NCI-H146 treated with DMSO at 0.1 percent for 48 hours (cell line): ENCODE data around the gene SMDT1.
"Not testable (repeated sequence)": the region's sequence is repeated elsewhere in the genome, so short reads cannot be mapped to it uniquely, and the experiment has no call there.

Experiments
- DNase-seq: peaks from one replicate; lab custom pipeline; 2025; ENCODE audit not compliant: unreplicated experiment; lab: John Stamatoyannopoulos, UW

SMDT1 gene

DNA sequence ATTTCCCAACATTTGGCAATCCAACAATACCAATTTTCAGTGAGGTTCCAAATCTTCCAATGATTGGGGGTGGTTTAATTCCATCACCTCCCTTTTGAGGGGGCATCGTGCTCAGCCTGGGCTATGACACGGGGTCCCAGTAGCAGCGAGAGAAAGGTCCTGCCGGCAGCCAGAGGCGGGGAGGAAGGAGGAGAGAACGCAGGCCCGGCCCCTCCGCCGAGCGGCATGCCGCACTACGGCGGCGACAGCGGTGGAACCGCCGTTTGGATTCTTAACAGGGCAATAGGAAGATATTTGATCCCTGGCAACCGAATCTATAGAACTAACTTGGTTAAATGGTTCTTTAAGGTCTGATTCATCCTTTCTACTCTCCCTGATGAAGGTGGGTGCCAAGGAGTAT, 29.3 kb downstream of the SMDT1 start:
- DNase-seq: no peak

GRCh38 chr22:42111798-42112197, 32.3 kb downstream of the SMDT1 start:
- DNase-seq: no peak

DNA sequence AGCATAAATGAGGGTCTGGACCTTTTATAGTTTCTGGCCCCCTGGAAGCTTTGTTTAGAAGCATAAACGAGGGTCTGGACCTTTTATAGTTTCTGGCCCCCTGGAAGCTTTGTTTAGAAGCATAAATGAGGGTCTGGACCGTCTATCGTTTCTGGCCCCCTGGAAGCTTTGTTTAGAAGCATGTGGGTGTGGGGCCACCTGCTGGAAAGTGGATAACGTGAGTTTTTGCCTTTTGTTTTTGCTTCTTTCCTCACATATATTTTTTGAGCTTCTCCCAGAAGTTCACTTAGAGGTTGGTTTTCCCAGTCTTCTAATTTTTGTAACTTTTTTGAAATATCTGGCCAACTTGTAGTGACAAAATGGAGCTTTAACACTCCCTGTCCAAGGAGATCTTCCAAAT, 33.3 kb downstream of the SMDT1 start:
- DNase-seq: not testable (repeated sequence)

GRCh38 chr22:42114721-42115120, 35.2 kb downstream of the SMDT1 start:
- DNase-seq: no peak

DNA sequence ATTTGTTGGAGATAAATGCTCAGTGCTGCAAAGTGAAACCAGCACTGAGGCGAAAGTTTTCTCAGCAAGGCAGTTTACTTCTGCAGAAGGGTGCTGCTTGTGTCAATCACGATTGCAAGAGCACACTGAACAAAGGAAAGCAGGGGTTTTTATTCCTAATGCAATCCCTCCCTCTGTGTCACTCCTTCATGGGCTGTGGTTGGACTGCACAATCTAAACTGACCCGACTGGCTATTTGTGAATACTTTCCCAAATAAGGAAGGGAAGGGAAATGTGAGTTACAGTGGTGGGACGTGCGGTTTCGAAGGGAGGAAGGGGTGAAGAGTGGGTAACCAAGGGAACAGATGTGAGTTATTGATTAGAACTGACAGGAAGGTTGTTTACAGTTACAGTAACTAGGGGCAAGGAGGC, 35.9 kb downstream of the SMDT1 start:
- DNase-seq: not testable (repeated sequence)

- DNase-seq: no peak
Observed at GRCh38 chr22:42116848-42117424, 37.4 kb downstream of the SMDT1 start.

GRCh38 chr22:42120231-42121021, 40.9 kb downstream of the SMDT1 start:
- DNase-seq: not testable (repeated sequence)

- DNase-seq: not testable (repeated sequence)
Observed at GRCh38 chr22:42123529-42123928, 44.0 kb downstream of the SMDT1 start.

DNA sequence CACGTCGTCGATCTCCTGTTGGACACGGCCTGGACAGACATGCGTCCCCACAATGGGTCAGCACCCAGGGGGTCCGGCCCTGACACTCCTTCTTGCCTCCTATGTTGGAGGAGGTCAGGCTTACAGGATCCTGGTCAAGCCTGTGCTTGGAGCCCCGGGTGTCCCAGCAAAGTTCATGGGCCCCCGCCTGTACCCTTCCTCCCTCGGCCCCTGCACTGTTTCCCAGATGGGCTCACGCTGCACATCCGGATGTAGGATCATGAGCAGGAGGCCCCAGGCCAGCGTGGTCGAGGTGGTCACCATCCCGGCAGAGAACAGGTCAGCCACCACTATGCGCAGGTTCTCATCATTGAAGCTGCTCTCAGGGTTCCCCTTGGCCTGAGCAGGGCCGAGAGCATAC, 48.1 kb downstream of the SMDT1 start:
- no peak for DNase-seq

DNA sequence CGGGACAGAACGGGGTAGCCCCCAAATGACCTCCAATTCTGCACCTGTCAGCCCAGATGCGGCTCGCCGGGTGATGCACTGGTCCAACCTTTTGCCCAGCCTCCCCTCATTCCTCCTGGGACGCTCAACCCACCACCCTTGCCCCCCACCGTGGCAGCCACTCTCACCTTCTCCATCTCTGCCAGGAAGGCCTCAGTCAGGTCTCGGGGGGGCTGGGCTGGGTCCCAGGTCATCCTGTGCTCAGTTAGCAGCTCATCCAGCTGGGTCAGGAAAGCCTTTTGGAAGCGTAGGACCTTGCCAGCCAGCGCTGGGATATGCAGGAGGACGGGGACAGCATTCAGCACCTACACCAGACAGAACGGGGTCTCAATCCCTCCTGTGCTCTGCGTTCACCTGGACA, 48.5 kb downstream of the SMDT1 start:
- DNase-seq: not testable (repeated sequence)

DNA sequence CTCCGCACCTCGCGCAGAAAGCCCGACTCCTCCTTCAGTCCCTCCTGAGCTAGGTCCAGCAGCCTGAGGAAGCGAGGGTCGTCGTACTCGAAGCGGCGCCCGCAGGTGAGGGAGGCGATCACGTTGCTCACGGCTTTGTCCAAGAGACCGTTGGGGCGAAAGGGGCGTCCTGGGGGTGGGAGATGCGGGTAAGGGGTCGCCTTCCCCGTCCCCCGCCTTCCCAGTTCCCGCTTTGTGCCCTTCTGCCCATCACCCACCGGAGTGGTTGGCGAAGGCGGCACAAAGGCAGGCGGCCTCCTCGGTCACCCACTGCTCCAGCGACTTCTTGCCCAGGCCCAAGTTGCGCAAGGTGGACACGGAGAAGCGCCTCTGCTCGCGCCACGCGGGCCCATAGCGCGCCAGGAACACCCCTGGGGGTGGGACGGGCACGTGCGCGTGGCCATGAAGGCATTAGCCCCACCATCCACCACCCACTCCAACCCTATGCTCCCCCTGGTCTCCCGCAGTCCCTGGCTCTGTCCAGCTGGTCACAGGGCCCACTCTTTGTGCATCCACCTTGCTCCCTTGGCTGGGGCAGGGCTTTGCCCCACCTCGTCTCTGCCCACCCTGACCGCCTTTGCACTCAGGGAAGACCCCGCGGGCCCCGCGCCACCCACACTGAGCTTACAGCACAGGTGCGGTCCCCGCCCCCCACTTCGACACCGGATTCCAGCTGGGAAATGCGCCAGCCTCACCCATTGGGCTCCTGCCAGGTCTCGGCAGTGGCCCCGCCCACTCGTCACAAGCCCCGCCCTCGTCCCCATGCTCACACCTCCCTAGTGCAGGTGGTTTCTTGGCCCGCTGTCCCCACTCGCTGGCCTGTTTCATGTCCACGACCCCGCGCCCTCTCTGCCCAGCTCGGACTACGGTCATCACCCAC, 49.5 kb downstream of the SMDT1 start:
- DNase-seq: peak; percentile 5

GRCh38 chr22:42130182-42130581, 50.7 kb downstream of the SMDT1 start:
- not testable (repeated sequence) for DNase-seq

DNA sequence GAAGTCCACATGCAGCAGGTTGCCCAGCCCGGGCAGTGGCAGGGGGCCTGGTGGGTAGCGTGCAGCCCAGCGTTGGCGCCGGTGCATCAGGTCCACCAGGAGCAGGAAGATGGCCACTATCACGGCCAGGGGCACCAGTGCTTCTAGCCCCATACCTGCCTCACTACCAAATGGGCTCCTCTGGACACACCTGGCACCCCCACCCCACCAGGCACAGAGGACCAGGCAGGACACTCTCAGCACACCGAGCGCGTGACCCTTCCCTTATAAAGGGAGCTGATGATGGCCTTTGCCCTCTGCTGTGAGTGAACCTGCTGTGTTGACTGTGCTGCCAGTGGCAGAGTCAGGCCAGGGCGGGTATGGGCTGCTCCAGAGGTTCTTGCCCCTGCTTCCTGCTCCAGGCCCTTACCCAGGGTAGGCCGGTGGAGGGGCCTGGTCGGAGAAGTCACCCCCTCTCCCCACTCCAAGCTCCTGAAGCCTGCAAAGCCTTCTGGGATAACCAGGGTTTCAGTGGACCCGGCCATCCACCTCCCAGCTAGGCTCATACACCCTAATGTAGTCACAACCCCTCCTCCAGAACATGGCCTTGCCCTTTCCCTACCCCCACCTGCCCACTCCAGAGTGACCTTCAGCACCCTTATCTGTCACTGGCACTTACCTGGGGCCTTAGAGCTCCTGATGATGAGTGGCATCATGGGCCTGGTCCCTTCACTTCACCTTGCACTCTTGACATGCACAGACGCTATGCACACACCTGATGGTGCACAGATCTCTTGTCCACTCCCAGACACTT, 51.3 kb downstream of the SMDT1 start, which contains the start of gene CYP2D6:
CYP2D6 (minus strand) TSS at position 172 of the 793 bp plus-strand sequence; CDS start at position 153, 19 bp downstream.
- not testable (repeated sequence) for DNase-seq

DNA sequence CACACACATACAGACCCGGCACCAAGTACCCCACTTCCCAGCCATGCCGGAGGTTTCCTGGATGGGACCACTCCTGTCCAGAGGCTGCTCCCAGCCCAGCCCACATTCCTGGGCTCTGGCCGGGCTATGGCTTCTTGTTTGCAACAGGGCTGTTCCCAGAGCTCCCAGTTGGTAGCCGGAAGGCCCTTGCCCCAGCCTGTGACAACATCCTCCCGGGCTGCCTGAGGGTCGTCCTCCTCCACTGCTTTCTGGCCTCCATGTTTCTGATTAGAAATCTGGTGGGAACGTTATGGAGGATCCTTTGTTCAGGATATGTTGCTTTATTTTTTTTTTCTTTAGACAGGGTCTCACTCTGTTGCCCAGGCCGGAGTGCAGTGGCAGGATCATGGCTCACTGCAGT, 52.1 kb downstream of the SMDT1 start:
- no peak for DNase-seq

- DNase-seq: no peak
Observed at GRCh38 chr22:42132457-42132856, 53.0 kb downstream of the SMDT1 start.
